ENCODE data around the gene TMEM185B.

DNA sequence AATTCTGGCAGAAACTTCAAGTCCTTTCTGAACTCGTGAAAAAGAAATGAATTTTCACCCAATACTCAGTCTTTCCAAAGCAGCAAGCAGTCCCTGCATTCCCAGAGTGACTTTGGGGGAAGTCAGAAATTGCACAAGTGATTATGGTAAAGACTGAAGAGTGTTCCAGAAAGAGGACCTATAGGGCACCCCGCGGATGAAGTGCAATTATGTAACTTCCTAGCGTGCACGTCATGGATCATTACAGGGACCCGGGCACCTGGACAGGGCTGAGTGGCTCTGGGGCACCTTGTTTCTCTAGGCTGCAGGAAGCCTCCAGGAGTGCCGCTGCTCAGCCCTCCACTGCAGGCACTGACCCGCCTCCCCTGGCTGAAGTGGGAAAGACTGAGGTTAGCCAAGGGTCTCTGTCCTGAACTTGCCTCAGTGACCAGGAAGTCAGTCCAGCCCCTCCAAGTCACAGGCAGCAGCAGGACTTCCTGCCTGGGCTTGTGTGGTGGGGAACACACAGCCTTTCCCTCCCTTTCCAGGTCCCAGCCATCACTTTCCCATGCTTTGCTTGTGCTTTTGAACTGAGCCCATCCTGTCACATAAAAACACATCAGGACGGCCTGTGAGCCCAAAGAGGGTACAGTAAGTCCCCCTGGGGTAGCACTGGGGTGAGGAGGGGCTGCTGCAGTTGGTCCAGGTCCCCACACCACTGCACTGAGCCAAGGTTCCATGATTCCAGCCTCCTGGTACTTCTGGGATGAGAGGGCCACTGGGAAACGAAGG, 19.8 kb downstream of the TMEM185B start:
- TF ChIP-seq CTCF (IDR thresholded peaks at IDR 0.05) (no peak), POLR2A (IDR thresholded peaks at IDR 0.05) (no peak)

All from right lobe of liver (tissue), 4 donors.